ENCODE results near the gene CYP27C1.

GRCh38 chr2:127256381-127256780, 36.3 kb upstream of the CYP27C1 start:
- TF ChIP-seq CTCF (IDR thresholded peaks at IDR 0.05): no peak
- TF ChIP-seq POLR2A (IDR thresholded peaks at IDR 0.05): no peak

Data from thyroid gland (tissue), 4 donors.